Measurements from ENCODE around the gene POLR1H. TPM values are rescaled to one million over a fixed set of nuclear protein-coding genes. Genes with fewer than 3 reads are reported as not detected.

Gene POLR1H
- total RNA-seq, 2 donors from 2014 or later, result 23.0 to 27.2 TPM

GRCh38 chr6:30044630-30045029 is 16.4 kb upstream of the POLR1H start:
- Histone ChIP-seq H3K4me3 (ENCODE audit: low read length) (no peak overlapping the region), H3K9me3 (ENCODE audit: control insufficient read depth, low read length) (no peaks in the 10 kb centered on the region), H3K9ac (ENCODE audit: extremely low read depth, low read length, poor library complexity, severe bottlenecking) (no peak overlapping the region), H3K36me3 (ENCODE audit: control insufficient read depth, insufficient read depth, low read length) (no peaks in the 10 kb centered on the region), H3K4me1 (ENCODE audit: control insufficient read depth, insufficient read depth, low read length) (no peaks in the 10 kb centered on the region), H3K27me3 (ENCODE audit: control insufficient read depth, insufficient read depth, low read length, poor library complexity, severe bottlenecking) (no peaks in the 10 kb centered on the region), H3K27ac (ENCODE audit: low read depth, low read length) (no peak overlapping the region)
- Mint-ChIP-seq H3K27ac (no peak overlapping the region), H3K27me3 (ENCODE audit: insufficient read depth) (no peaks in the 10 kb centered on the region), H3K9me3 (no peaks in the 10 kb centered on the region), H3K36me3 (ENCODE audit: low read depth) (no peaks in the 10 kb centered on the region), H3K4me3 (no peak overlapping the region), H3K4me1 (no peaks in the 10 kb centered on the region)
- TF ChIP-seq CTCF (conservative IDR thresholded peaks at IDR 0.05), result no peak
- no peak for DNase-seq
- WGBS, 2 experiments (ENCODE audit: insufficient coverage in 1 of 2, insufficient read length in 1 of 2), result 84% methylated on average over 2 of the region's 2 CpGs; no CpG with 5 or more reads in 1 of the 2 experiments

DNA sequence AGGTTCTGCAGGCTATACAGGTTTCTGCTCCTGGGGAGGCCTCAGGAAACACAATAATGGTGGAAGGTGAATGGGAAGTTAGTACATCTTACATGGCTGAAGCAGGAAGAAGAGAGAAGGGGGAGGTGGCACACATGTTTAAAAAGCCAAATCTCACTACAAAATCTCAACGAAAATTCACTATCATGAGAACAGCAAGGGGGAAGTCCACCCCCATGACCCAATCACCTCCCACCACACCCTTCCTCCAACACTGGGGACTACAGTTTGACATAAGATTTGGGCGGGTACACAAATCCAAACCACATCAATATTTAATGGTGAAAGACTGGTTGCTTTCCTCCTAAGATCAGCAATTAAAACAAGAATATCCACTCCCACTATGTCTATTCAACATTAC is 13.8 kb upstream of the POLR1H start:
- H3K4me1 Mint-ChIP-seq, result no peaks in the 10 kb centered on the region
- H3K27me3 Mint-ChIP-seq (ENCODE audit: insufficient read depth), result no peaks in the 10 kb centered on the region
- no peaks in the 10 kb centered on the region for H3K36me3 ChIP-seq (ENCODE audit: control insufficient read depth, insufficient read depth, low read length)
- no peak overlapping the region for H3K4me3 ChIP-seq (ENCODE audit: low read length)
- no peak for TF ChIP-seq CTCF (conservative IDR thresholded peaks at IDR 0.05)
- no peaks in the 10 kb centered on the region for H3K27me3 ChIP-seq (ENCODE audit: control insufficient read depth, insufficient read depth, low read length, poor library complexity, severe bottlenecking)
- DNase-seq, result no peak
- H3K9ac ChIP-seq (ENCODE audit: extremely low read depth, low read length, poor library complexity, severe bottlenecking), result no peak overlapping the region
- no peak overlapping the region for H3K27ac ChIP-seq (ENCODE audit: low read depth, low read length)
- no peaks in the 10 kb centered on the region for H3K4me1 ChIP-seq (ENCODE audit: control insufficient read depth, insufficient read depth, low read length)
- no peak overlapping the region for H3K4me3 Mint-ChIP-seq
- H3K27ac Mint-ChIP-seq, result no peak overlapping the region
- no peaks in the 10 kb centered on the region for H3K9me3 Mint-ChIP-seq
- H3K36me3 Mint-ChIP-seq (ENCODE audit: low read depth), result no peaks in the 10 kb centered on the region
- WGBS, 2 experiments (ENCODE audit: insufficient coverage in 1 of 2, insufficient read length in 1 of 2), result 62% methylated on average over 2 of the region's 2 CpGs; no CpG with 5 or more reads in 1 of the 2 experiments
- no peaks in the 10 kb centered on the region for H3K9me3 ChIP-seq (ENCODE audit: control insufficient read depth, low read length)

- Histone ChIP-seq H3K36me3 (ENCODE audit: control insufficient read depth, insufficient read depth, low read length) (peaks cover 5% of the 10 kb centered on the region), H3K9me3 (ENCODE audit: control insufficient read depth, low read length) (no peaks in the 10 kb centered on the region), H3K4me1 (ENCODE audit: control insufficient read depth, insufficient read depth, low read length) (no peaks in the 10 kb centered on the region), H3K9ac (ENCODE audit: extremely low read depth, low read length, poor library complexity, severe bottlenecking) (no peak overlapping the region), H3K4me3 (ENCODE audit: low read length) (no peak overlapping the region), H3K27ac (ENCODE audit: low read depth, low read length) (no peak overlapping the region), H3K27me3 (ENCODE audit: control insufficient read depth, insufficient read depth, low read length, poor library complexity, severe bottlenecking) (no peaks in the 10 kb centered on the region)
- H3K27ac Mint-ChIP-seq, result no peak overlapping the region
- 83 to 100% methylated on average over 1 to 3 of the region's 3 CpGs for WGBS, 2 experiments (ENCODE audit: insufficient coverage in 1 of 2, insufficient read length in 1 of 2)
- no peak for TF ChIP-seq CTCF (conservative IDR thresholded peaks at IDR 0.05)
- no peak overlapping the region for H3K4me3 Mint-ChIP-seq
- peaks cover 4% of the 10 kb centered on the region for H3K36me3 Mint-ChIP-seq (ENCODE audit: low read depth)
- H3K27me3 Mint-ChIP-seq (ENCODE audit: insufficient read depth), result no peaks in the 10 kb centered on the region
- DNase-seq, result no peak
- no peaks in the 10 kb centered on the region for H3K9me3 Mint-ChIP-seq
- H3K4me1 Mint-ChIP-seq, result no peaks in the 10 kb centered on the region
Measured at GRCh38 chr6:30053682-30054081, 7.4 kb upstream of the POLR1H start.

Measured in endodermal cell (in vitro differentiated cells).